Activated CD4-positive, alpha-beta memory T cell treated with anti-CD3 and anti-CD28 coated beads for 36 hours (primary cell): ENCODE measurements around the gene OSBPL10. TPM values are rescaled to one million over a fixed set of nuclear protein-coding genes. Genes with fewer than 3 reads are reported as not detected.
"Not testable (repeated sequence)": the region's sequence is repeated elsewhere in the genome, so short reads cannot be mapped to it uniquely, and the experiment has no call there.

Experiments used
- CTCF ChIA-PET: fragments of 350-600 bp; sonication (Branson Sonifier 250); formaldehyde crosslinking; loops from one replicate; lab custom pipeline; 2021; ENCODE audit warnings: antibody characterized with exemption, inconsistent platforms; lab: Charles Lee
- POLR2A ChIA-PET: fragments of 350-600 bp; sonication (Branson Sonifier 250); formaldehyde crosslinking; loops from one replicate; lab custom pipeline; 2021; ENCODE audit warnings: antibody characterized with exemption; lab: Charles Lee
- DNase-seq: peaks from one replicate; pipeline ENCODE4 v3.0.0-alpha.2; 2020
- H3K27ac Mint-ChIP-seq: one replicate; pipeline ENCODE4 v1.8.0; 2021; ENCODE audit warnings: mixed read lengths
- H3K27me3 Mint-ChIP-seq: one replicate; pipeline ENCODE4 v1.8.0; 2021; ENCODE audit warnings: mixed read lengths
- H3K36me3 Mint-ChIP-seq: one replicate; pipeline ENCODE4 v1.8.0; 2021; ENCODE audit warnings: mixed read lengths
- H3K4me1 Mint-ChIP-seq: one replicate; pipeline ENCODE4 v1.8.0; 2021; ENCODE audit warnings: low read depth, mixed read lengths
- H3K4me3 Mint-ChIP-seq: one replicate; pipeline ENCODE4 v1.8.0; 2021; ENCODE audit warnings: mild to moderate bottlenecking, mixed read lengths
- H3K9me3 Mint-ChIP-seq: one replicate; pipeline ENCODE4 v1.8.0; 2021; ENCODE audit warnings: mixed read lengths
- intact Hi-C: fragments of 100-400 bp; cut with micrococcal nuclease; formaldehyde crosslinking; loops from one replicate; pipeline ENCODE4 v1.15.1; 2023
- total RNA-seq, 2 experiments: library from RNA; stranded (reverse); gene quantifications; one replicate each; pipeline ENCODE4 v1.2.3, GENCODE V29; 2021

Gene OSBPL10
- total RNA-seq, 2 experiments from 2014 or later = 3.4 to 3.5 TPM

DNA sequence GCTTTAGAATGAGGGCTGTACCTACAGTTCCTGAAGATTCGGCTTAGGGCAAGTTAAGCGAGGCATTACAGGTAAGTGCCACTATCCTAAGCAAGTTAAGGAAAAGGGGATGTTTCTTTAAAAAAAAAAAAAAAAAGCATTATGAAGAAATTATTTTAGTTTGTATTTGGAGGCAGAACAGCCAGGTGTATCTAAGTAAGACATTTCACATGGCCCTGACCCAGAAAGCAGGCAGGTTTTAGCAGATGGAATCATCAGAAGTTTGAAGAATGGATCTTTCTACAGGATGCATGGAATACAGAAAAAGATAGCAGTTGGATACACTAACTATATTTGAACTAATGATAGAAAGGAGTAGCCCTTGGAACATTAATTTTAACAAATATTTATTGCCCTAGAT lies 105.6 kb downstream of the OSBPL10 start:
- Mint-ChIP-seq H3K27me3 (no peaks in the 10 kb centered on the region), H3K27ac (no peak overlapping the region), H3K36me3 (no peaks in the 10 kb centered on the region), H3K4me3 (no peak overlapping the region), H3K4me1 (peaks cover 5% of the 10 kb centered on the region), H3K9me3 (no peaks in the 10 kb centered on the region)
- intact Hi-C loops = no loop called here
- ChIA-PET CTCF (no interaction called here), POLR2A (no interaction called here)
- no peak for DNase-seq

DNA sequence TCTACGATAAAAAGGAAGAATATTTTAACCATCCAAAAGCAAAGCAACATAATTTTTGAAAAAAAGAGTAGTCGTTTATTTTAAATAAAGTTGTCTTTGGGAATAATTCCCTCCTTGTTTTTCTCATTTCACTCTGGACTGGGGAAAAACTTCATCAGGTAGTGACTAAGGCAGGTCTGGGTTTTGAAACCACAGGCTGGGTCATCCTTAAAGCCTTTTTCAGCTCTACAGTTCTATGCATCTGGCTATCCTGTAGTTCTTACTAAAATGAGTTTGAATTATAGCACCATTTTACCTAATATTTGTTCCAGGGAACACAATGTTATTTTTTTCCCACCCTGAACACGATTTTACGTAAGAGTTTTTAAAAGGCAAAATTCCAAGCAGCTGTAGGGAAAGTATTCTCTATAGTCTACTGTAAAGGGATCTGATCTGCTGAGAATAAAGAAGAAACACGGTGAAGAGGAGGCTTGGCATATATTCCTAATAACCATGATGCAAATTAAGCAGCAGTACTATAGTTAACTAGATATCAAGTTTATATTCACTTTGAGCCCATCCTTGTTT lies 107.7 kb downstream of the OSBPL10 start:
- POLR2A ChIA-PET = no interaction called here
- no peak overlapping the region for H3K4me3 Mint-ChIP-seq
- H3K4me1 Mint-ChIP-seq = peaks cover 5% of the 10 kb centered on the region
- H3K9me3 Mint-ChIP-seq = no peaks in the 10 kb centered on the region
- H3K27ac Mint-ChIP-seq = no peak overlapping the region
- intact Hi-C loops = no loop called here
- no peaks in the 10 kb centered on the region for H3K36me3 Mint-ChIP-seq
- H3K27me3 Mint-ChIP-seq = no peaks in the 10 kb centered on the region
- DNase-seq = no peak
- CTCF ChIA-PET = no interaction called here

DNA sequence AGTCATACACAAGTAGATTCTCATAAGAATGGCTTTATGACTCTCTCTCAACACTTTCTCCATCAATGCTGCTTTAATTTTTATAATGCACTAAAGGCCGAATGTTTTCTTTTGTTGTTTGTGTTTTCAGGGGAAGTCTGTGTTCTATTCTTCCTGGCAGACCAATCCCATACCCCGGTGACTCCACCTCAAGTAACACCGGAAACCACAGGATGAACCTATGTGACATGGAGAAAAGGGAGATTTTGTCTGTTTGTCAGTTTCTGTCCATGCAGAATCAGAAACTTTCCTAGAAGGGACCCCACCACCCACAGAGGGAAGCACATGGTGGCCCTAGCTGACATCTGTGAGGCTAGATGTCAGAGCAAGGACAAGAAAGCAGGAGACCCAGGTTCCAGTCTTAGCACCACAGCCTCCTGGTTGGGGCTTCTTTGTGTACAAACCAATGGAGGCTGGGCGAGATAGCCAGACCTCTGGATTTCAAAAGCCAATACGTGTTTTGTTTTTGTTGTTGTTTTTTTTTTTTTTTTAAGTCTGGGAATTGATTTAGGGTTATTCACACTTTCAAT lies 109.0 kb downstream of the OSBPL10 start:
- POLR2A ChIA-PET = interaction anchor here (0.6 kb wide), 2 partner anchors 280 to 1266 kb away, joined by 3 to 4 read pairs; no protein-coding TSS in a partner anchor

DNA sequence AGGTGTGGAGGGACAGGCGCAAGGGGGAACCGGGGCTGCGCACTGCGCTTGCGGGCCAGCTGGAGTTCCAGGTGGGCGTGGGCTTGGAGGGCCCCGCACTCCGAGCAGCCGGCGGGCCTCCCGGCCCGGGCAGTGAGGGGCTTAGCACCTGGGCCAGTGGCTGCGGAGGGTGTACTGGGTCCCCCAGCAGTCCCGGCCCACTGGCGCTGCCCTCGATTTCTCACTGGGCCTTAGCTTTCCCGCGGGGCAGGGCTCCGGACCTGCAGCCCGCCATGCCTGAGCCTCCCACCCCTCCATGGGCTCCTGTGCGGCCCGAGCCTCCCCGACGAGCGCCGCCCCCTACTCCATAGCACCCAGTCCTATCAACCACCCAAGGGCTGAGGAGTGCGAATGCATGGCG lies 111.0 kb downstream of the OSBPL10 start:
- H3K4me1 Mint-ChIP-seq, H3K4me3 Mint-ChIP-seq, DNase-seq, intact Hi-C loops, H3K27ac Mint-ChIP-seq, POLR2A ChIA-PET, H3K27me3 Mint-ChIP-seq, H3K9me3 Mint-ChIP-seq, CTCF ChIA-PET, H3K36me3 Mint-ChIP-seq: not testable (repeated sequence)

More for the DNA sequence above, 109.0 kb downstream of the OSBPL10 start:
- H3K9me3 Mint-ChIP-seq = no peaks in the 10 kb centered on the region
- intact Hi-C loops = no loop called here
- H3K4me3 Mint-ChIP-seq = no peak overlapping the region
- H3K36me3 Mint-ChIP-seq = no peaks in the 10 kb centered on the region
- CTCF ChIA-PET = no interaction called here
- H3K27me3 Mint-ChIP-seq = no peaks in the 10 kb centered on the region
- no peak overlapping the region for H3K27ac Mint-ChIP-seq
- peaks cover 5% of the 10 kb centered on the region for H3K4me1 Mint-ChIP-seq
- no peak for DNase-seq

DNA sequence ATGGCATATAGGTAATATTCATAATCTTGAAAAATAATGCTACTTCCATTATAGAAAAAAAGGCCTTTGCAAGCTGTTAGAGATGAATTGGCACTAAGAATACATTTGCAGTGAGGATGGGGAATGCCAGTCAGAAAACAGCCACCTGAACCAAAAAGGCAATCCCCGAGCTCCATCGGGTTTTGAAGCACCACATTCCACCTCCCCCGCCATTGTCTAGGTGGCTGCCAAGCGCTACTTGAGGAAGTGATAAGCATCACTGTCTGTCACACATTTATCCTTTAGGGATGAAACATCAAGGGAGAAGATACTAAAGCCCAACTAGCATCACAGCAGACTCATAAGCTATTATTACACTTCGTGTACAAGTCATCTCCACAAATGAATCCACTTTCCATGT lies 112.8 kb downstream of the OSBPL10 start:
- Mint-ChIP-seq H3K4me1 (no peaks in the 10 kb centered on the region), H3K9me3 (no peaks in the 10 kb centered on the region), H3K27me3 (no peaks in the 10 kb centered on the region), H3K36me3 (no peaks in the 10 kb centered on the region), H3K4me3 (no peak overlapping the region), H3K27ac (no peak overlapping the region)
- DNase-seq = no peak
- CTCF ChIA-PET = no interaction called here
- intact Hi-C loops = no loop called here
- POLR2A ChIA-PET = no interaction called here

DNA sequence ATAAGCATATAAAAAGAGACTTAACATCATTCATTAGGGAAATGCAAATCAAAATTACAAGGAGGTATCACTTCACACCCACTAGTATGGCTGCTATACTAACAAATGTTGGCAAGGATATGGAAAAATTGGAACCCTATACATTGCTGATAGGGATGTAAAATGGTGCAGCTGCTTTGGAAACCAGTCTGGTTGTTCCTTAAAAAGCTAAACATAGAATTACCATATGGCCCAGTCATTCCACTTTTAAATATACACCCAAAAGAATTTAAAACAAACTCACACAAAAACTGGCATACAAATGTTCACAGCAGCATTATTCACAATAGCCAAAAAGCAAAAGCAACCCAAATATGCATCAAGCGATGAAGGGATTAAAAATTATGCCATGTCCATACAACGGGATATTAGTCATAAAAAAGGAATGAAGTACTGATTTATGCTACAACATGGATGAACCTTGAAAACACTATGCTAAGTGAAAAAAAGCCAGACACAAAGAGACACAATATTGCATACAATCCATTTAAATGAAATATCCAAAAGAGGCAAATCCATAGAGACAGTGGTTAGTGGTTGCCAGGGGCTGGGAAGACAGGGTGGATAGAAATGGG lies 118.3 kb downstream of the OSBPL10 start:
- no peak overlapping the region for H3K27ac Mint-ChIP-seq
- intact Hi-C loops = no loop called here
- H3K27me3 Mint-ChIP-seq = peaks cover 2% of the 10 kb centered on the region
- no peak overlapping the region for H3K4me3 Mint-ChIP-seq
- H3K36me3 Mint-ChIP-seq = no peaks in the 10 kb centered on the region
- CTCF ChIA-PET = no interaction called here
- DNase-seq = no peak
- no peaks in the 10 kb centered on the region for H3K9me3 Mint-ChIP-seq
- no peaks in the 10 kb centered on the region for H3K4me1 Mint-ChIP-seq
- POLR2A ChIA-PET = no interaction called here

DNA sequence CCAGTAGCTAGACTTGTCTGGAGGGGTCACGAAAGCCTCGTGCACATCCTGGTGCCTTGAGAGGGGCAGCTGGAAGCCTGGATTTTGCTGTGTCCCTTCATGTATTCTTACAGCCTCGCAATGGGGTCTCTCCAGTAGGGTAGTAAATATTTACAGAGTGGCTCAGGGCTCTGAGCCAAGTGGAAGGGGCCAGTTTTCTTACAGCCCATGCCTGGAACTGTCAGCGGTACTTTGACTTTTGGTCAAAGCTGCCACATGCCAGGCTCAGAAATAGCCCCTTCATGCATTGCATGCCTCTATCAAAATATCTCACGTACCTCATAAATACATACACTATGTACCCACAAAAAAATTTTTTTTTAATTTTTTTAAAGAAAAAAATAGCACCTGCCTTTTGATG lies 119.2 kb downstream of the OSBPL10 start:
- ChIA-PET POLR2A (no interaction called here), CTCF (no interaction called here)
- Mint-ChIP-seq H3K27me3 (peaks cover 2% of the 10 kb centered on the region), H3K4me1 (no peaks in the 10 kb centered on the region), H3K36me3 (no peaks in the 10 kb centered on the region), H3K27ac (no peak overlapping the region), H3K9me3 (no peaks in the 10 kb centered on the region), H3K4me3 (no peak overlapping the region)
- intact Hi-C loops = no loop called here
- DNase-seq = no peak

DNA sequence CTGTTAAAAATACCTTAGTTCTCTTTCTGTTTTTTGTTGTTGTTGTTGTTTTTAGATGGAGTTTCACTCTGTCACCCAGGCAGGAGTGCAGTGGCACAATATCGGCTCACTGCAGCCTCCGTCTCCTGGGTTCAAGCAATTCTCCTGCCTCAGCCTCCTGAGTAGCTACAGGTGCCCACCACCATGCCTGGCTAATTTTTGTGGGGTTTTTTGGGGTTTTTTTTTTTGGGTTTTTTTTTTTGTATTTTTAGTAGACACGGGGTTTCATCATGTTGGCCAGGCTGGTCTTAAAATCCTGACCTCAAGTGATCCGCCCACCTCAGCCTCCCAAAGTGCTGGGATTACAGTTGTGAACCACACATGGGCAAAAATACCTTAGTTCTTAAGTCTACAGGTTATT lies 120.4 kb downstream of the OSBPL10 start:
- H3K36me3 Mint-ChIP-seq, POLR2A ChIA-PET, H3K9me3 Mint-ChIP-seq, H3K4me1 Mint-ChIP-seq, H3K4me3 Mint-ChIP-seq, DNase-seq, intact Hi-C loops, H3K27me3 Mint-ChIP-seq, H3K27ac Mint-ChIP-seq, CTCF ChIA-PET: not testable (repeated sequence)

DNA sequence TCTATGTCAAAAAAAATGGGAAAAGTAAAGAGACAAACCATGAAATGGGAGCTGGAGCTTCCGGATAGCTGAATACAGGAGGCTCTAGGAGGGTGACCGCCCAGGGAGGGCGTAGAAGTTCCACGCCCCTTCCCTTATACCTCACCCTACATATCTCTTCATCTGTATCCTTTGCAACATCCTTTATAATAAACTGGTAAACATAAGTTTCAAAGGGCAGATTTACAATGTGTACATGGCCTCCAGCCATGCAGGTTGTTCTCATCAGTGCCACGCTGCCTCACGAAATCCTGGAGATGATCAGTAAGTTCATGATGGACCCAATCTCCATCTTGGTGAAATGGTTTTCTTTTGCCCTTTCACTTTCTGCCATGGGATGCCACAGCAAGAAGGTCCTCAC lies 121.8 kb downstream of the OSBPL10 start:
- Mint-ChIP-seq H3K4me1 (no peaks in the 10 kb centered on the region), H3K27ac (no peak overlapping the region), H3K4me3 (no peak overlapping the region), H3K36me3 (no peaks in the 10 kb centered on the region), H3K27me3 (peaks cover 3% of the 10 kb centered on the region), H3K9me3 (no peaks in the 10 kb centered on the region)
- ChIA-PET CTCF (no interaction called here), POLR2A (no interaction called here)
- no peak for DNase-seq
- intact Hi-C loops = no loop called here

DNA sequence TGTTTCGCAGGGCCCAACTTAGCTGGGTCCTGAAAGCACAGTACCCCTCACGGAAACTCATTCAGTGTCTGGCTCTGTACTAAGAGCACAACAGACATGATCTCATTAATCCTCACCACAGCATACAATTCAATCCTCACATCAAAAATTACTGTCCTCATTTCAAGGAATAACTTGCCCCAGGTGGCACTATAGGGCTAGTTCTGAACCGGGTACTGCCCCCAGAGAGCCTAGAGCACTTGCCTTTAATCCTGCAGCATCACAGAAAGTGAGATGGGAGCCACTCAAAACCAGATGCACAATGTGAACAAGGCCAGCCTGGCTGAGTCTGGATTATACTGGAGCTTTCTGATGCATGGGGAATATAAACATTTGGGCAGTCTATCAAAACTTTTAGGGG lies 122.6 kb downstream of the OSBPL10 start:
- H3K27ac Mint-ChIP-seq = no peak overlapping the region
- intact Hi-C loops = no loop called here
- H3K4me3 Mint-ChIP-seq = no peak overlapping the region
- H3K27me3 Mint-ChIP-seq = peaks cover 3% of the 10 kb centered on the region
- H3K9me3 Mint-ChIP-seq = no peaks in the 10 kb centered on the region
- ChIA-PET POLR2A (no interaction called here), CTCF (no interaction called here)
- H3K36me3 Mint-ChIP-seq = no peaks in the 10 kb centered on the region
- H3K4me1 Mint-ChIP-seq = no peaks in the 10 kb centered on the region
- DNase-seq = no peak

DNA sequence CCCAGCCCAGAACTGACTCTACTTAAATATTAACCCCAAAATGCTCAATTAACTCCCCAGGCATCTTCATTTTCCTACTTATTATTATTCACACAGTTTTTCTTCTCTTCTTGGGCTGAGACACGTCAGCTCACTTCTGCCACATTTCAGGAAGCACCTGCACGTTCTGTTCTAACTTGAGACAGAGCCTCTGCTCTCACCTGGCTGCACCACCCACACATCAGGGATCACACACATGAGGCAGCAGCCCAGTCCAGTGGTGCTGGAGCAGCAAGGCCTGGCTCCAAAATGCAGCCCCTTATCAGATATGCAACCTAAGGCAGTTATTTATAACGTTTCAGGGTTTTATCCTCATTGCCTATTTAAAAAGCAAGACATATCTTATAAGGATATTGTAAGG lies 127.5 kb downstream of the OSBPL10 start:
- H3K27me3 Mint-ChIP-seq = peaks cover 1% of the 10 kb centered on the region
- no peak for DNase-seq
- POLR2A ChIA-PET = no interaction called here
- H3K9me3 Mint-ChIP-seq = no peaks in the 10 kb centered on the region
- intact Hi-C loops = no loop called here
- CTCF ChIA-PET = no interaction called here
- H3K27ac Mint-ChIP-seq = no peak overlapping the region
- H3K4me3 Mint-ChIP-seq = no peak overlapping the region
- H3K4me1 Mint-ChIP-seq = no peaks in the 10 kb centered on the region
- no peaks in the 10 kb centered on the region for H3K36me3 Mint-ChIP-seq

DNA sequence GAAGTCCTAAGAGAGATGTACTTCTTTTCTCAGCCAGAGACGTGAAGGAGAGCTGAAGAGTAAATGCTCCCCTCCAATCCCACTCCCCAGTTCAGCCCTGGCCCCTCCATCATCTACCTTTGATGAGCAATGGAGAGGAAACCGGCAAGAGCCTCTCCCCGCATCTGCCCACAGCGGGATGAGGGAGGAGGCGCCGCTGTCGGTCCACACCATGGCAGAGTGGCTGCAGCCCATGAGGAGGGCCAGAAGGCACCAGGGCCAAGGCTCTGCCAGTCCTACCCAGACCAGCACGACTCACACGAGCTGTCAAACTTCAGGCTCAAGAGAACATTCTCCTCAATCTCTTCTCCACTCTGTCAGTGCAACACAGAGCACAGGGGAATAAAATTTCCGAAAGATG lies 129.8 kb downstream of the OSBPL10 start:
- Mint-ChIP-seq H3K4me1 (no peaks in the 10 kb centered on the region), H3K27me3 (peaks cover 1% of the 10 kb centered on the region), H3K4me3 (no peak overlapping the region), H3K9me3 (no peaks in the 10 kb centered on the region), H3K36me3 (no peaks in the 10 kb centered on the region), H3K27ac (no peak overlapping the region)
- ChIA-PET POLR2A (no interaction called here), CTCF (no interaction called here)
- intact Hi-C loops = no loop called here
- DNase-seq = no peak

DNA sequence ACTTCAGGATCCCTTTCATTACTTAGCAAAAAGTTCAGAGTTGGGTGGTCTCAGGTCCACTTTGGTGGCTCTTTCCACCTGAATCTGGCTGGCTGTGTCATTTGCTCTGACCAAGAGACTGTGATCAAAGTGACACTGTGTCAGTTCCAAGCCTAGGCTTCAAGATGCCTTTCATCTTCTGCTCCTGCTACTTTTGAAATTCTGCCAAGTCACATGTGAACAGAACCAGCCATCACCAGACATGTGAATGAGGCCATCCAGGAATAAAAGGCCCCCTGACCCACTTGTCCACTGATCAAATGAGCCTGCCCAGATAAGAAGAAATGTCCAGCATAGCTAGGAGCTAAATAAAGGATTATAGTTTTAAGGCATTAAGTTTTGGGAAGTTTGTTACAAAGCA lies 132.2 kb downstream of the OSBPL10 start:
- ChIA-PET CTCF (no interaction called here), POLR2A (no interaction called here)
- intact Hi-C loops = no loop called here
- Mint-ChIP-seq H3K27me3 (peaks cover 2% of the 10 kb centered on the region), H3K9me3 (no peaks in the 10 kb centered on the region), H3K4me3 (no peak overlapping the region), H3K4me1 (no peaks in the 10 kb centered on the region), H3K27ac (no peak overlapping the region), H3K36me3 (no peaks in the 10 kb centered on the region)
- no peak for DNase-seq
